H1 (cell line): Measurements from ENCODE around the gene CASKIN2. TPM values are rescaled to one million over a fixed set of nuclear protein-coding genes. Genes with fewer than 3 reads are reported as not detected.

Source experiments
- CTCF ChIA-PET: fragments of 300-600 bp; sonication (Branson Sonifier 250); formaldehyde crosslinking; loops from one replicate; lab custom pipeline; 2021; ENCODE audit not compliant: partially characterized antibody; lab: Charles Lee
- POLR2A ChIA-PET: fragments of 300-600 bp; sonication (Branson Sonifier 250); formaldehyde crosslinking; loops from one replicate; lab custom pipeline; 2021; ENCODE audit warnings: inconsistent platforms; ENCODE audit not compliant: partially characterized antibody; lab: Charles Lee
- DNase-seq, 2 experiments: peaks; one replicate each; pipeline versions ENCODE4 v3.0.0 to v3.0.0-alpha.2; 2010 to 2022; ENCODE audit warnings: low spot score in 2 of 2, low read depth in 1 of 2, mixed read lengths in 1 of 2
- FAIRE-seq: peaks from 2 replicates; lab custom pipeline; 2011; peaks lifted over from hg19 to GRCh38; lab: Jason Lieb, UNC
- H2AFZ ChIP-seq: 2 replicates; pipeline ENCODE4 v1.8.1; 2012; ENCODE audit warnings: low read length, inconsistent platforms
- H2AK5ac ChIP-seq: 2 replicates; pipeline ENCODE4 v1.6.1; 2013; ENCODE audit warnings: low read depth, low read length
- H2BK120ac ChIP-seq: replicated peaks from 2 replicates; pipeline ENCODE3; 2013; ENCODE audit warnings: low read depth, low read length, inconsistent platforms
- H2BK12ac ChIP-seq: 2 replicates; pipeline ENCODE4 v1.6.1; 2013; ENCODE audit warnings: low read depth, low read length
- H2BK15ac ChIP-seq: 2 replicates; pipeline ENCODE4 v1.6.1; 2013; ENCODE audit warnings: low read length
- H2BK20ac ChIP-seq: 2 replicates; pipeline ENCODE4 v1.6.1; 2013; ENCODE audit warnings: low read length
- H2BK5ac ChIP-seq: 2 replicates; pipeline ENCODE4 v1.6.1; 2013; ENCODE audit warnings: low read depth, low read length
- H3K14ac ChIP-seq: 2 replicates; pipeline ENCODE4 v1.6.1; 2013; ENCODE audit warnings: inconsistent platforms; ENCODE audit not compliant: insufficient read length
- H3K18ac ChIP-seq: 2 replicates; pipeline ENCODE4 v1.6.1; 2013; ENCODE audit warnings: low read length; ENCODE audit errors: extremely low read depth
- H3K23ac ChIP-seq: 2 replicates; pipeline ENCODE4 v1.6.1; 2013; ENCODE audit warnings: inconsistent platforms; ENCODE audit not compliant: insufficient read length
- H3K23me2 ChIP-seq: 2 replicates; pipeline ENCODE4 v1.6.1; 2013; ENCODE audit warnings: low read depth, low read length
- H3K27ac ChIP-seq: 2 replicates; pipeline ENCODE4 v1.6.1; 2011; ENCODE audit warnings: low read depth, low read length, inconsistent platforms
- H3K27me3 ChIP-seq, 4 experiments: replicated peaks in 1 of 4; 1 replicate in 1 of 4; 2 replicates in 3 of 4; pipeline versions ENCODE4 v1.6.1 to v1.8.1; 2011 to 2013; ENCODE audit warnings: low read length in 3 of 4, mild to moderate bottlenecking in 3 of 4, inconsistent platforms in 2 of 4, mixed read lengths in 2 of 4, moderate library complexity in 1 of 4; ENCODE audit not compliant: control insufficient read depth in 3 of 4, insufficient read depth in 3 of 4; ENCODE audit errors: extremely low read depth in 1 of 4
- H3K36me3 ChIP-seq, 4 experiments: 2 replicates each; pipeline versions ENCODE4 v1.6.1 to v1.8.1; 2011 to 2013; ENCODE audit warnings: mild to moderate bottlenecking in 4 of 4, low read length in 3 of 4, moderate library complexity in 2 of 4, control low read depth in 1 of 4, inconsistent platforms in 1 of 4; ENCODE audit not compliant: insufficient read depth in 4 of 4, control insufficient read depth in 2 of 4
- H3K4ac ChIP-seq: replicated peaks from 2 replicates; pipeline ENCODE3; 2013; ENCODE audit warnings: low read length, low read depth, mixed read lengths, inconsistent platforms; ENCODE audit not compliant: insufficient read length
- H3K4me1 ChIP-seq, 4 experiments: replicated peaks in 1 of 4; 1 replicate in 1 of 4; 2 replicates in 3 of 4; pipeline versions ENCODE4 v1.6.1 to v1.8.1; 2011 to 2013; ENCODE audit warnings: low read length in 3 of 4, inconsistent platforms in 2 of 4, mixed read lengths in 1 of 4; ENCODE audit not compliant: insufficient read depth in 4 of 4, control insufficient read depth in 3 of 4
- H3K4me2 ChIP-seq, 2 experiments: 2 replicates each; pipeline versions ENCODE4 v1.6.1 to v1.8.1; 2011 to 2013; ENCODE audit warnings: low read depth in 2 of 2, low read length in 2 of 2, control low read depth in 1 of 2, inconsistent platforms in 1 of 2, mild to moderate bottlenecking in 1 of 2; ENCODE audit not compliant: insufficient read depth in 1 of 2
- H3K4me3 ChIP-seq, 4 experiments: fragments of 200-600, 300-600 bp in 1 of 4; sonication (generic), shearing (Covaris generic), sonication (Bioruptor Twin) in 1 of 4; 2 replicates each; pipeline versions ENCODE4 v1.5.1 to v1.8.1; 2011 to 2016; ENCODE audit warnings: low read length in 4 of 4, low read depth in 3 of 4, control low read depth in 2 of 4, inconsistent platforms in 2 of 4, mild to moderate bottlenecking in 2 of 4, mixed read lengths in 1 of 4, moderate library complexity in 1 of 4; ENCODE audit not compliant: insufficient read depth in 2 of 4; ENCODE audit errors: extremely low read depth in 1 of 4
- H3K56ac ChIP-seq: replicated peaks from 2 replicates; pipeline ENCODE3; 2013; ENCODE audit warnings: low read depth, mild to moderate bottlenecking, mixed read lengths, low read length, inconsistent platforms; ENCODE audit not compliant: insufficient read length
- H3K79me1 ChIP-seq: 2 replicates; pipeline ENCODE4 v1.6.1; 2013; ENCODE audit warnings: low read depth, low read length, control low read depth
- H3K79me2 ChIP-seq, 2 experiments: 2 replicates each; pipeline versions ENCODE4 v1.6.1 to v1.8.1; 2012 to 2013; ENCODE audit warnings: low read length in 2 of 2, mild to moderate bottlenecking in 2 of 2, inconsistent platforms in 1 of 2; ENCODE audit not compliant: insufficient read depth in 2 of 2, control insufficient read depth in 1 of 2
- H3K9ac ChIP-seq, 4 experiments: replicated peaks in 1 of 4; 1 replicate in 1 of 4; 2 replicates in 3 of 4; pipeline versions ENCODE4 v1.6.1 to v1.8.1; 2011 to 2013; ENCODE audit warnings: low read depth in 3 of 4, low read length in 3 of 4, control low read depth in 2 of 4, mild to moderate bottlenecking in 2 of 4, moderate library complexity in 2 of 4, inconsistent platforms in 1 of 4; ENCODE audit errors: extremely low read depth in 1 of 4
- H3K9me3 ChIP-seq, 2 experiments: 2 replicates each; pipeline versions ENCODE4 v1.6.1 to v1.8.1; 2012 to 2013; ENCODE audit warnings: mild to moderate bottlenecking in 2 of 2, moderate library complexity in 2 of 2, control low read depth in 1 of 2, inconsistent platforms in 1 of 2, low read depth in 1 of 2, low read length in 1 of 2, mixed read lengths in 1 of 2; ENCODE audit not compliant: insufficient read depth in 2 of 2
- H4K20me1 ChIP-seq, 2 experiments: replicated peaks in 1 of 2; 2 replicates each; pipeline versions ENCODE3 to v1.8.1; 2011 to 2013; ENCODE audit warnings: inconsistent platforms in 2 of 2, low read length in 2 of 2, mild to moderate bottlenecking in 1 of 2; ENCODE audit not compliant: insufficient read depth in 2 of 2, control insufficient read depth in 1 of 2
- H4K5ac ChIP-seq: 2 replicates; pipeline ENCODE4 v1.6.1; 2013; ENCODE audit warnings: low read length, low read depth, mixed read lengths, inconsistent platforms; ENCODE audit not compliant: insufficient read length
- H4K8ac ChIP-seq: 2 replicates; pipeline ENCODE4 v1.8.0; 2013; ENCODE audit warnings: mild to moderate bottlenecking, moderate library complexity, low read length, inconsistent platforms; ENCODE audit not compliant: insufficient read depth; ENCODE audit errors: extremely low read depth
- H4K91ac ChIP-seq: replicated peaks from 2 replicates; pipeline ENCODE3; 2013; ENCODE audit warnings: low read length, mixed read lengths, inconsistent platforms; ENCODE audit not compliant: insufficient read length
- ATF3 ChIP-seq: IDR thresholded peaks from 2 replicates; pipeline ENCODE4 v1.6.1; 2011; ENCODE audit warnings: low read depth, mild to moderate bottlenecking, low read length; ENCODE audit not compliant: insufficient read depth
- RXRA ChIP-seq: IDR thresholded peaks from 2 replicates; pipeline ENCODE4 v1.6.1; 2011; ENCODE audit warnings: low read depth, mild to moderate bottlenecking, low read length, moderate library complexity; ENCODE audit not compliant: insufficient read depth
- SRF ChIP-seq: IDR thresholded peaks from 2 replicates; pipeline ENCODE4 v1.6.1; 2011; ENCODE audit warnings: mild to moderate bottlenecking, low read depth, low read length, moderate library complexity
- WGBS, 2 experiments: shearing (Covaris generic) in 1 of 2; methylation state at CpG; one replicate each; pipeline versions ENCODE4 v1.1.6 to v1.1.7; 2013 to 2015; ENCODE audit warnings: low lambda C conversion rate in 2 of 2, mixed read lengths in 2 of 2, inconsistent platforms in 1 of 2, low coverage in 1 of 2, missing lambda C conversion rate in 1 of 2; ENCODE audit not compliant: insufficient replicate concordance in 2 of 2, insufficient coverage in 1 of 2, insufficient read length in 1 of 2; ENCODE audit errors: extremely low coverage in 1 of 2, missing lambda C conversion rate in 1 of 2; 5-methylcytosine and 5-hydroxymethylcytosine counted together
- polyA plus RNA-seq, 7 experiments: library from polyadenylated mRNA; depleted of rRNA in 3 of 7; stranded (reverse) in 5 of 7; unstranded in 2 of 7; fragments of >200 nt in 5 of 7; fragments of 200-250 nt in 2 of 7; gene quantifications; 1 replicate in 5 of 7; 2 replicates in 1 of 7; 4 replicates in 1 of 7; pipeline versions ENCODE4 v1.2.1 to v1.2.3, GENCODE V29; 2011 to 2013; ENCODE audit warnings: missing spikeins in 2 of 7, mixed read lengths in 2 of 7
- total RNA-seq: library from RNA; stranded (reverse); fragmentation: NEBNext Ultra II Directional; extraction: Animal tissue kit (Norgen Biotek cat#: 25700); gene quantifications from 2 replicates; pipeline ENCODE4 v1.2.1, GENCODE V29; 2021

Gene CASKIN2
- total and polyA plus RNA-seq, 2 of the 8 experiments (the other 6 are each of a cell fraction or from before 2014, with no cell fraction given), result 6.7 to 32.3 TPM

GRCh38 chr17:75491680-75492079 lies 23.7 kb downstream of the CASKIN2 start:
- no peak overlapping the region for H3K18ac ChIP-seq
- H3K9ac ChIP-seq, result no peak overlapping the region
- no peak overlapping the region for H2AFZ ChIP-seq
- no peaks in the 10 kb centered on the region; the same call in 1 of the 2 replicates for H3K79me1 ChIP-seq
- H2BK20ac ChIP-seq, result no peak overlapping the region
- no peak overlapping the region for H3K27ac ChIP-seq
- H2AK5ac ChIP-seq, result no peak overlapping the region
- H3K23ac ChIP-seq, result no peak overlapping the region
- no peak overlapping the region for H2BK15ac ChIP-seq
- H3K4me2 ChIP-seq, result no peak overlapping the region
- POLR2A ChIA-PET, result interaction anchor here (1.4 to 1.5 kb wide), 2 partner anchors 10 to 12 kb away, joined by 4 to 5 read pairs; no protein-coding TSS in a partner anchor
- no peak overlapping the region for H4K5ac ChIP-seq
- no peak overlapping the region for H2BK5ac ChIP-seq
- no peaks in the 10 kb centered on the region for H3K23me2 ChIP-seq
- H2BK120ac ChIP-seq, result no peak overlapping the region
- H3K14ac ChIP-seq, result no peak overlapping the region
- FAIRE-seq (no peak), DNase-seq (no peak)
- 90% methylated on average over 13 of the region's 15 CpGs; no CpG with 5 or more reads in 1 of the 2 experiments for WGBS, 2 experiments
- no peak overlapping the region for H3K4me3 ChIP-seq
- H4K91ac ChIP-seq, result no peak overlapping the region
- H3K27me3 ChIP-seq, result no peaks in the 10 kb centered on the region
- H3K9me3 ChIP-seq, result no peaks in the 10 kb centered on the region
- H4K8ac ChIP-seq, result no peak overlapping the region
- H2BK12ac ChIP-seq, result no peak overlapping the region
- no peaks in the 10 kb centered on the region for H3K79me2 ChIP-seq
- no peak overlapping the region for H3K4ac ChIP-seq
- H3K56ac ChIP-seq, result no peak overlapping the region
- no peaks in the 10 kb centered on the region; a peak in 1 of 7 replicates for H3K4me1 ChIP-seq
- H4K20me1 ChIP-seq, result peaks cover 0 to 8% of the 10 kb centered on the region in 2 experiments
- peaks cover 0 to 10% (median 6%) of the 10 kb centered on the region in 4 experiments; a peak in 4 of 8 replicates for H3K36me3 ChIP-seq
- CTCF ChIA-PET, result interaction anchor here (0.8 to 7.3 kb wide), 4 partner anchors 14 to 64 kb away, joined by 3 to 39 read pairs (median 4); no protein-coding TSS in a partner anchor
- no peak for TF ChIP-seq RXRA
- TF ChIP-seq ATF3, result no peak
- no peak for TF ChIP-seq SRF
